K562 (cell line): ENCODE results near the gene GNL3.

Experiments
- GATA2 ChIP-seq: sonication (generic); formaldehyde crosslinking; IDR thresholded peaks from 2 replicates; pipeline ENCODE4 v1.4.0; 2020; ENCODE audit warnings: mild to moderate bottlenecking, missing genetic modification reagents
- ZBTB7A ChIP-seq: IDR thresholded peaks from 2 replicates; pipeline ENCODE4 v1.6.1; 2011; ENCODE audit warnings: low read depth, mild to moderate bottlenecking, low read length, moderate library complexity, borderline replicate concordance; ENCODE audit not compliant: control insufficient read depth
- TF ChIP-seq, protein P1 (sequence below), 3 experiments: IDR thresholded peaks in 2 of 3; conservative IDR thresholded peaks in 1 of 3; 2 replicates each; pipeline ENCODE4 v1.5.1; 2011 to 2012; ENCODE audit warnings: low read length in 3 of 3, mild to moderate bottlenecking in 3 of 3, control low read depth in 2 of 3, improper control_type of control experiment in 1 of 3, inconsistent platforms in 1 of 3, low read depth in 1 of 3, mixed read lengths in 1 of 3, moderate library complexity in 1 of 3; ENCODE audit not compliant: insufficient read depth in 2 of 3
- TF ChIP-seq, protein P2 (sequence below): sonication (generic); formaldehyde crosslinking; IDR thresholded peaks from 2 replicates; pipeline ENCODE4 v1.8.1; 2023; ENCODE audit warnings: mild to moderate bottlenecking, missing genetic modification reagents

GRCh38 chr3:52697632-52697965 is 11.8 kb downstream of the GNL3 start:
- TF ChIP-seq ZBTB7A (no peak), GATA2 (CRISPR knock-in tag) (no peak)
- TF ChIP-seq, protein P1, sequence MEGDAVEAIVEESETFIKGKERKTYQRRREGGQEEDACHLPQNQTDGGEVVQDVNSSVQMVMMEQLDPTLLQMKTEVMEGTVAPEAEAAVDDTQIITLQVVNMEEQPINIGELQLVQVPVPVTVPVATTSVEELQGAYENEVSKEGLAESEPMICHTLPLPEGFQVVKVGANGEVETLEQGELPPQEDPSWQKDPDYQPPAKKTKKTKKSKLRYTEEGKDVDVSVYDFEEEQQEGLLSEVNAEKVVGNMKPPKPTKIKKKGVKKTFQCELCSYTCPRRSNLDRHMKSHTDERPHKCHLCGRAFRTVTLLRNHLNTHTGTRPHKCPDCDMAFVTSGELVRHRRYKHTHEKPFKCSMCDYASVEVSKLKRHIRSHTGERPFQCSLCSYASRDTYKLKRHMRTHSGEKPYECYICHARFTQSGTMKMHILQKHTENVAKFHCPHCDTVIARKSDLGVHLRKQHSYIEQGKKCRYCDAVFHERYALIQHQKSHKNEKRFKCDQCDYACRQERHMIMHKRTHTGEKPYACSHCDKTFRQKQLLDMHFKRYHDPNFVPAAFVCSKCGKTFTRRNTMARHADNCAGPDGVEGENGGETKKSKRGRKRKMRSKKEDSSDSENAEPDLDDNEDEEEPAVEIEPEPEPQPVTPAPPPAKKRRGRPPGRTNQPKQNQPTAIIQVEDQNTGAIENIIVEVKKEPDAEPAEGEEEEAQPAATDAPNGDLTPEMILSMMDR (IDR thresholded peaks at IDR 0.05 in 2 of 3, conservative IDR thresholded peaks at IDR 0.05 in 1 of 3; ENCODE audit: insufficient read depth in 2 of 3, low read depth in 1 of 3, low read length in 3 of 3): no peak
- TF ChIP-seq, protein P2, sequence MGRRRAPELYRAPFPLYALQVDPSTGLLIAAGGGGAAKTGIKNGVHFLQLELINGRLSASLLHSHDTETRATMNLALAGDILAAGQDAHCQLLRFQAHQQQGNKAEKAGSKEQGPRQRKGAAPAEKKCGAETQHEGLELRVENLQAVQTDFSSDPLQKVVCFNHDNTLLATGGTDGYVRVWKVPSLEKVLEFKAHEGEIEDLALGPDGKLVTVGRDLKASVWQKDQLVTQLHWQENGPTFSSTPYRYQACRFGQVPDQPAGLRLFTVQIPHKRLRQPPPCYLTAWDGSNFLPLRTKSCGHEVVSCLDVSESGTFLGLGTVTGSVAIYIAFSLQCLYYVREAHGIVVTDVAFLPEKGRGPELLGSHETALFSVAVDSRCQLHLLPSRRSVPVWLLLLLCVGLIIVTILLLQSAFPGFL (CRISPR knock-in tag): no peak
